DOHH2 (cell line): ENCODE data around the gene ZBTB7A.

ENCODE experiments used
- EZH2phosphoT487 ChIP-seq: fragments of 200-600 bp; sonication (generic); IDR thresholded peaks from 2 replicates; pipeline ENCODE4 v1.6.1; 2017; ENCODE audit warnings: borderline replicate concordance, mild to moderate bottlenecking, antibody characterized with exemption, low read length, moderate library complexity, mixed read lengths
- TF ChIP-seq, protein P1 (sequence below): fragments of 200-600 bp; sonication (generic); IDR thresholded peaks from one replicate; pipeline ENCODE4 v1.5.1; 2014; ENCODE audit warnings: antibody characterized with exemption, mild to moderate bottlenecking, low read depth, low read length; ENCODE audit not compliant: poor library complexity, severe bottlenecking

- TF ChIP-seq, protein P1, sequence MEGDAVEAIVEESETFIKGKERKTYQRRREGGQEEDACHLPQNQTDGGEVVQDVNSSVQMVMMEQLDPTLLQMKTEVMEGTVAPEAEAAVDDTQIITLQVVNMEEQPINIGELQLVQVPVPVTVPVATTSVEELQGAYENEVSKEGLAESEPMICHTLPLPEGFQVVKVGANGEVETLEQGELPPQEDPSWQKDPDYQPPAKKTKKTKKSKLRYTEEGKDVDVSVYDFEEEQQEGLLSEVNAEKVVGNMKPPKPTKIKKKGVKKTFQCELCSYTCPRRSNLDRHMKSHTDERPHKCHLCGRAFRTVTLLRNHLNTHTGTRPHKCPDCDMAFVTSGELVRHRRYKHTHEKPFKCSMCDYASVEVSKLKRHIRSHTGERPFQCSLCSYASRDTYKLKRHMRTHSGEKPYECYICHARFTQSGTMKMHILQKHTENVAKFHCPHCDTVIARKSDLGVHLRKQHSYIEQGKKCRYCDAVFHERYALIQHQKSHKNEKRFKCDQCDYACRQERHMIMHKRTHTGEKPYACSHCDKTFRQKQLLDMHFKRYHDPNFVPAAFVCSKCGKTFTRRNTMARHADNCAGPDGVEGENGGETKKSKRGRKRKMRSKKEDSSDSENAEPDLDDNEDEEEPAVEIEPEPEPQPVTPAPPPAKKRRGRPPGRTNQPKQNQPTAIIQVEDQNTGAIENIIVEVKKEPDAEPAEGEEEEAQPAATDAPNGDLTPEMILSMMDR, result no peak
- TF ChIP-seq EZH2phosphoT487, result no peak
These were observed 11.3 kb upstream of the ZBTB7A start for GRCh38 chr19:4077800-4078684.
